GM18507 (cell line): Measurements from ENCODE around the gene THRA.

Source experiments
- DNase-seq: peaks from one replicate; pipeline ENCODE4 v3.0.0; 2011; ENCODE audit warnings: low read depth; ENCODE audit not compliant: insufficient read length; ENCODE audit errors: extremely low spot score
- FAIRE-seq: peaks from 2 replicates; lab custom pipeline; 2011; peaks lifted over from hg19 to GRCh38; lab: Jason Lieb, UNC

Gene THRA

DNA sequence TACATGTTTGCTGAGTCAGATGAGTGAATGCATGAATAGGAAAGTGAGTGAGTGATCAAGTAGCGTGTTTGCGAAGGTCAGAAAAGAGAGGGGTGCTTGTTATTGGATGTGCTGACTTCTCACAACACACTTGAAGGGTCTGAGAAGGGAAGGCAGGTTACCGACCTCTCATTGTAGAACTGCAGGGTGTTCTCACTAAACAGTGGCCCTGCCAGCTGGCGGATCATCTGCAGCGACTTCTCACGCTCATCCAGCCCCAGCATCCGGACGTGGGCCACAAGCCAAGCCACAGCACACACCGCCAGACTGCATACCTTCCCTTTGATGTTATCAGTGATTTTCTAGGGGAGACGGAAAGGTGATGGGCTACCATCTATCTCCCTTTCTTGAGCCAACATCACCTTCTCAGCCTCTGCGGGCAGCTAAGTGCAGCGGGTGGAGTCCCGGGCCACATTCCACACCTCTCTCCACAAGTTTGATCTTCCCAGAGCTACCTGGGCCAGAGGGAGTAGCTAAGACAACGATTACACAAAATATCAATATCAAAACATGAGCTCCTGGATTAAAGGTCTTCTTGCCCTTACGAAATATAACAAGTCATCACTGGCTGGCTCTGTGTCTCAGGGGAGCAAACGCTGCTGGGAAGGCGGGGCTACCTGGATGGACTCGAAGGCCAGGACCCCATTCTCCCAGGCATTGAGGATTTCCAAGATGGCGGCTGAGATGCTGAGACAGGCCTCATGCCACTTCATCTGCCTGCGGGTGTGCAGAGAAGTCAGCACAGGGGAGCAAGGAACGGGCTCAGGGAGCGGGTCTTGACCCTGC, 36.6 kb upstream of the THRA start:
- FAIRE-seq, result no peak
- DNase-seq, result no peak

DNA sequence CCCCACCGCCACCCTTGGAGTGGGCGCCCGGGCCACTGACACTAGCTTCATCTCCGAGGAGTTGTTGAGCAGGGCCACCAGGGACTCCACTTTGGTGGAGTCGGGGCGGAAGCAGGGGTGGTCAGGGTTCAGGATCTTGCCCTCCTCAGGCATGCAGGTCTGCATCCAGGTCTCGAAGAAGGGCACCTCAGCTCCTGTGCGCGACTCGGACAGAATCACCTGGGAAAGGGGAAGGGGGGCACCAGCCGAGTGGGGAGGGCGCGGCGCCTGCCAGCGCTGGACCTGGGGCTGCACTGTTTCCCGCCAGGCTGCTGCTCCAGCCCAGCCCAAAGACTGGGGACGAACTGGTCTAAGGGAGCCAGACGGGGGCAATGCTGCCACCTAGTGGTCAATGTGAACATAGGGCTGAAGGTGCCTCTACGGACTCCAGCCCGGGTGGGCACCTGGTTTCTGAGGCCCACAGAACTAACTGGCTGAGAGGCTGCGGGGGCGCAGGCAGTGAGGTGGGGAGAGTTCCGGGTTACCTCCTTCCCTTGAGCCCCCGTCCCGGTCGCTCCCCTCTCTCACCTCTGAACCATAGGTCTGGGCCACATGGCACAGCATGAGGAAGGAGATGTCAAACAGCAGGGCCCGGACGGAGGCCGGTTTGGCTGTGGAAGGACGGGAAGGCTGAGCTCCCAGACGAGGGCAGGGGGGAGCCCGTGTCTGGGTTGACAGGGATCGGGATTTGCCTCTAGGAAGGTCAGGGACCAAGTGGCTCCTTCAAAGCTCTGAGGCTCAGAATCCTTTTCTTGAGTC, 35.8 kb upstream of the THRA start:
- peak; percentile 78 for FAIRE-seq

DNA sequence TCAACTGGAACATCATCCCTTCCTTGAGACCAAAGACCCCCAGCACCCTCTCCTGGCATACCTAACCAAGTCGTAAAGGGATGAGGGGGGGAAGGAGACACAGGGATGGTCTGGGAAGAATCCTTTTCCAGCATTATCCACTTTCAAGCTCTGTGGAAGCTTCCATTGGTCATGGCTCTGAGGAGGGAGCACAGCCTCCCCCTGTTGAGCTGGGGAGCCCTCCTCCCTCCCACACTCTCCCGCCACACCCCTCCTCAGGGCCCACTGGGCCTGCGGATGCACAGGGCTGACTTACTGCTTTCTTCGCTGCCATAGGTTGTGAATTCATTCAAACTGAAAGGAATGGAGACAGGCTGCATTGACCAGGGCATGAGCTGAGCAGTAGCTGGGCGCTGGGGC, 35.2 kb upstream of the THRA start:
- FAIRE-seq (no peak), DNase-seq (no peak)

More for the DNA sequence above, 35.8 kb upstream of the THRA start:
- peak; percentile 74 for DNase-seq

DNA sequence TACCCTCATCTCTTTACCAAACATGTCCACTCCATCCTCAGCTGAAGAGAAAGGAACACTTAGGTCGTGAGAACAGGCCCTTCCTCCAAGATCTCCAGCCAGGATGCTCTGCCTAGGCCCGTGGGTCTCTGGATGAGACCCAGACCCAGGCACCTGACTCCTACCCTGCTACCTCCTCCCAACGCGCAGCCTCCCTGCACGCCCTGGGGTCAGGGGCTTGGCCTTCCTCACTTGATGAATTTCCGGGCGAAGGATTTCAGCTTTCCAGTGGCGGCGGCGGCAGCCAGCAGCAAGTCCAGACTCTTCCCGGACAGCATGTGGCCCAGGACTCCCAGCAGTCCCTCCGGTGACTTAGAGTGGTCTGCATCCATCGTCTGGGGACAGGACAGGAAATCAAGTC, 34.2 kb upstream of the THRA start:
- FAIRE-seq (no peak), DNase-seq (no peak)

DNA sequence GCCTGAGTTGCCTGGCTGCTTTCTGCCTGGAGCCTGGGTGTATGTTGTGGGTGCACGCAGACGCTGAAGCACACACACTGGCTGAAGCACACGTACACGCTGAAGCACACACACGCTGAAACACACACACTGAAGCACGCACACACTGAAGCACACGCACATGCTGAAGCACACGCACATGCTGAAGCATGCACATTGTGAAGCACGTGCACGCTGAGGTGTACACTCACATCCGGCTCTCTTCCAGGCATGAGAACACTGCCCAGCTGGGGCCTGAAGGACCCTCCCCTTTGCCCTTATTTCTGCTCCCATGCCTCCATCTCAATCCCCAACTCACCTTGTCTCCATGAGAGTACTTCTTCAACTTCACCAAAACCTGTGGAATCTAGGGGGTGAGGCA, 31.1 kb upstream of the THRA start:
- FAIRE-seq (no peak), DNase-seq (no peak)

DNA sequence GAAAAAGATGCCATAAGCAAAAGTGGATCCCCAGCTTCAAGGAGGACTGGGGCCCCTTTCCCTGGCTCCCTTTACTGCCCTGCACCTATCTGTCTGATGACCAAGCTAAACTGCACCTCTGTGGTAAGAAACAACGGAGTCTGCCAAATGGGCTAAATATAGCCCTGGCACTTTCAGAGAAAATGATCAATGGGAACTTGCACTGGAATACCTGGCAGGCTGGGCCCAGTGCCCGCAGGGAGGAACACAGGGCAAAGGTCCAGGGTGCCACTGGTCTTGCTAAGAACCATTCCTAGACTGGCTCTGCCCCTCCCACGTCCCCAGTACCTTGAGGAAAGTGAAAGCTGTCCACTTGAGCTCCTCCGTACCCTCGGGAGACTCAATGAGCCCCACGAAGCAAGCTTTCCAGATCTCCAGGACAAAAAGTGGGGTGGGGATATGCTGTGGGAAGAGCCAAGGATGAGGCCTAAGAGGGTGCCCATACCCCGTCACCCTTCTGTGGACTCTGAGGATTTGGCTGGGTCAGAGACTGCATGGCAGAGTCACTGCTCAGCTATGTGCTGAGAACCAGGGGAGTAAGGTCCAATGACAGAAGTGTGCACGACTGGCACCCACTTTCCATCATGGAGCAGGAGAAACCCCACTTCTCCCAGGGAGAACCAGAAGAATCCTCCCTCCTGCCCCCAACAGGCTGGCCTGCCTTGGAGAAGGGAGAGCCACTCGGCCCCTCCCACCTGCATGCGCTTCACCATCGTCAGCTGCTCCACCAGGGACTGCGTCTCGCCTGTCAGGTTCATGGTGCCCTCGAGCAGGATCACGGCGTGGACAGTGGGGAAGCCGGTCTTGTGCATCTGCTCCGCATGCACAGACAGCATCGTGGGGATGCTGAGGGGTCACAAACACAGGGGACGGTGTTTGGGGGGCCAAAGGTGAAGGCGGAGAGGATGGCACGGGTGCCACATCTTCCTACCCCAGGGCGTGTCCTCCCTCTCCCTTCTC, 30.1 kb upstream of the THRA start:
- DNase-seq, result no peak
- no peak for FAIRE-seq

DNA sequence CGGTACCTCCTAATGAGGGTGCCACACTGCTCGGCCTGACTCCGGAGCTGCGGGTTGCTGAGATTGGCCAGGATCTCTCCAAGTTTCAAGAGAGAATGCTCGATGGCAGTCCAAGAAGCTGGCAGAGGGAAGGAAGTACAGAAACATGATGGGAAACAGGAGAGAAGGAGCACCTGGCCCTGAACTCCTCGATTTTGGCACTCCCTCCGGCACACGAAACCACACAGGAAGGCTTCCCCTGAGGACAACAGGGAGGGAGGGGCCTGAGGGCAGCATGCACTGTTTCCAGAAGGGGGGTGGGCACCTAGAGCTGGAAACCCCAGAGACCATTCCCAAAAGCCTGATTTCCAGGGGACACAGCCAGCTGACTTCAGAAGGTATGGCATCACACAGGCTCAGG, 29.4 kb upstream of the THRA start:
- FAIRE-seq (no peak), DNase-seq (no peak)

DNA sequence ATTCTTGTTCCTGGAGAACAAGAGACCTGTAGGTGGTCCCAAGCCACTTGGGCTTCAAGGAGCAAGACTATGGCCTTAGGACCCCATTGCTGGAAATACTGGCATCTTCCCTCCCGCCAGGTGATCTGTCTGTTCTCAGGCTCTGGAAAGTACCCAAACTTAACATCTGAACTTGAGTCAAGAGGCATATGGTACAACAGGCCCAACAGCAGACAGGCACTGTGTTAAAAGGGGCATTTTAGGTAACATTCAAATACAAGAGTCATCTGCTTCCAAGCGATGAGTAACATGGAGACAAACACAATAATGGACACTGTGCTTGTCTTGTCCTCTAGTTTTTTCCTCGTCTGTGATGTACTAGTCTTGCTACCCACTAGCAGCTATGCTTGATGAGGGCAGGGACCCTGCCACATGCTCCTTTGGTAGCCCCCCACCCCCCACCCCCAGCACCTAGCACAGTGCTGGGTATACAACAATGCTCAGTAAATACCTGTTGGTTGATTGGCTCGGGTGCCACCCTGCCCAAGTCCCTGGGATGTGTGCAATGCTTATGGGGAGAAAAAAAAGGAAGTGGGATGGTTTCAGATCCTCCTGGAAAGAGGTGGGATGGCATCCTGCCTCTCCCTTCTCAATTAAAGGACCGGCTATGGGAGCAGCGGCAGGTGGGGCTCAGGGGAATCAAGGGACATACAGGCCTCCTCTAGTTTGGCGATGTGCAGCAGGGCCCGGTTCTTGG, 28.2 kb upstream of the THRA start:
- FAIRE-seq (no peak), DNase-seq (no peak)

DNA sequence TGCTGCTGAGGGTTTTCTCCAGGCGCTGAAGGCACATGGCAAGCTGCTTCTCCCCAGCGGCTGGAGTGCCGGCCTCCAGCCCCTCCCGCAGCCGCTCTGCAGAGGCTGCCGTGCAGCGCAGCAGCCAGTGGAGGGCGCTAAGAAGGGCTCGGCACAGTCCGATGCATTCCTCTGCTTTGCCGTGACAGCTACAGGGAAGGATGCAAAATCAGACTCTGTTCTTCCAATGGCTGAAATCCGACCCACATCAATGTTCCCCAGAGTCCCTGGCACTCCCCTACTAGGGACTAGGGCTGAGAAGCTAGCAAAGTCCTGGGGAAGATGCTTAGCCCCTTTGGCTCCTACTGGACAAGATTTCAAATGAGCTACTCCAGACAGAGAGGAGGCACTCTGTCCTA, 27.6 kb upstream of the THRA start:
- no peak for FAIRE-seq
- no peak for DNase-seq

DNA sequence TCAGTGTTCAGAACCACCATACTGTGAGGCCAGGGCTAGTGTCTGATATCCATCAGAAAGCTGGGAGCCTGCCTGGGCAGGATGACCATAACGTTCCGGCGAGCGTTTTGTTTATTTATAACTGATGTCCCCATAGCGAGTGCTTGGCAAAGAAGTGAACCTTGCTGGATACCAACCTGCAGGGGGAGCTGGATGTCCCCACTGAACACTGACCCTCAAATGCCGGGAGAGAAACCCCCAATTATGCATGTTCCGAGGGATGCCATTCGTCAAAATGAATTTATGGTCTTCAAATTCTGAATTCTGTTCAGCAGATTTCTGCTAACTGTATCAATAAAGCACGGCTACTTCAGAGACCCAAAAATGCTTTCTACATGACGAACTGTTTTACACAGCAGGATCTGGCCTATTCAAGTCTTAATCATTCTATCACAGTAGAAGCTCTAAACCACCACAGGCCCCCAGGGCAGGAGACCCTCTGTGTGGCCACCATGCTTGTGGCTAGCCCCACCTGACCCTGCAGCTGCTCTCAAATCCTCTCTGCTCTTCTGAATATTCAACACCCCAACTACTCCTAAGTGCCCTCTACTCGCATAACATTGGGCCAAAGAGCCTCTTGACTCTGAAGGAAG, 23.8 kb upstream of the THRA start:
- DNase-seq, result no peak
- FAIRE-seq, result no peak

DNA sequence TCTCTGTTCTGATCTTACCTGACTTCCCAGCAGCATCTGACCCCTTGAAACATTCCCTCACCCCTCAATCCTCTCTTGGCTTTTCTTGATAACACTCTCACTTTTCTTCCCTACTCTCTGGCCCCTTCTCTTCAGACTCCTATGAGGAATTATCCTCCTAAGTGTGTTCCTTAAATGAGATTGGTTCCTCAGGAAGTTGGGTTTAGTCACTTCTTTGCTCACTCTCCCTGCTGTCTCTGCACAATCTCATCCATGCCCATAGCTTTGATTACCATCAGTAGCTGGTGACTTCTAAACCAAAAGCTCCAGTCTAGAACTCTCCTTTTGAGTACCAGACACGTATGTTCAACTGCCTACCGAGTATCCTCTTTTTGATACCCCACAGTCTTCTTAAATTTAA, 21.6 kb upstream of the THRA start:
- DNase-seq (no peak), FAIRE-seq (no peak)

DNA sequence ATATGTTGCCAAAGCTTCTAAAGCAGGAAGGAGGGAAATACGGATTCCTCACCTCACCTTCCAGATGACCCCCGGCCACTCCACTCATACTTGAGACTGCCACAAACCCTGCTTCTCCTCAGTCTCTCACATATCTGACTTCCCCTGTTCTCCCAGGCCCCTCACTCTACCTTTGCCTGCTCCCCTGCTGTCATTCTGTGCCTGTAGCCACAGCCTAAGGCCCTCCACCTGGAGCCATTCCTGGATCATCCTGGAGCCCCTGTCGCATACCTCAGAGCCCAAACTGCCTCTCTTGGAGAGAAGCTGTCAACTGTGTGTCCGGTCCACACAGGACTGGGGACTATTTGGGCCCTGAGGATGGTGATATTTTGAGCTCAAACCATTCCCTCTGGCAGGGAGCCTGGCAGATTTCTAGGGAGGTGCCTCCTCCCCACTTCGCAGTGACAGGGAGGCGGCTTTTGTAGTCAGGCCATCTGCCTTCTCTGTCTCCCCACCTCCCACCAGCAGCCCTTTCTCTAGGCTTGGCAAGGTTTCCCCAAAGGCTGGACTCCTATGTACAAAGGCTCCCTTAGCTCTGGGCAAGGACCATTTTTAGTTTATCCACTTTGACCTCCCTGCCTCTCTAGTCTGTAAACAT, 6.3 kb upstream of the THRA start:
- FAIRE-seq (no peak), DNase-seq (no peak)

DNA sequence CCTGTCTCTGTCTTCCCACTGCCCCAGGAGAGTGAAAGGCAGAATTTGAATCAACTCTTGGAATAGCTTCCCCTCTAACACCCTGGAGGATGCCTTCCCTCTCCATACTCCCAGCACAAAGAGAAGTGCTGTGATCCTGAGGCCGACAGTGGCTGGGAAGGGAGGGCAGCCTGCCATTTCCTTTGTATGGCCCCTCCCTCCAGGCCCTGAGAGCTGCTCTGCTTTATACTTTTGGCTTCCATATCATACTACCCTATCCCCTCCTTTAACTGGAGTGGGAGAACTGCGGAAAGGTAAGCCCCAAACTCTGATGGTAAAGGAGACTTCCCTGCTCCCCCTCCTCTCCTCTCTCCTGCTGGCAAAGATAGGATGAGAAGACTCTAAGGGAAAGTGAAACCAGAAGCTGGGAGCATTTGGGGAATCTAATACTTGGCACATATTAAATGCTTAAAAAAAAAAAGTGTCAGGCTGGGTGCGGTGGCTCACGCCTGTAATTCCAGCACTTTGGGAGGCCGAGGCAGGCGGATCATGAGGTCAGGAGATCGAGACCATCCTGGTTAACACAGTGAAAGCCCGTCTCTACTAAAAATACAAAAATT, 4.5 kb upstream of the THRA start:
- DNase-seq (no peak), FAIRE-seq (no peak)

DNA sequence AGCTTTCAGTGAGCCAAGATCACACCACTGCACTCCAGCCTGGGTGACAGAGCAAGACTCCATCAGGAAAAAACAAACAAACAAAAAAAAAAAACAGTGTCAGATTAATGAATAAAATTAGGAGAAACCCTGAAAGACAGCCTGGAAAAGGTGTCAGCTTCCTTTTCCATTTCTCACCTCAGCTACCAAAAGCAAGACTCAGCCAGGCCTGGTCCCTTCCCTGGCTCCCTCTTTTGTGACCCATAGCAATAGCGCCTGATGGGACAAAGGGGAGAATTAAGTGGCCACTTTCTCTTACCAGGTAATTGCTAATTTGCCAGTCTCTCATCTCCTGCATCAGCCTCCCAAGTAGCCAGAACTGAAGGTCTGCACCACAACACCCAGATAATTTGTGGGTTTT, 3.9 kb upstream of the THRA start:
- FAIRE-seq (no peak), DNase-seq (no peak)

DNA sequence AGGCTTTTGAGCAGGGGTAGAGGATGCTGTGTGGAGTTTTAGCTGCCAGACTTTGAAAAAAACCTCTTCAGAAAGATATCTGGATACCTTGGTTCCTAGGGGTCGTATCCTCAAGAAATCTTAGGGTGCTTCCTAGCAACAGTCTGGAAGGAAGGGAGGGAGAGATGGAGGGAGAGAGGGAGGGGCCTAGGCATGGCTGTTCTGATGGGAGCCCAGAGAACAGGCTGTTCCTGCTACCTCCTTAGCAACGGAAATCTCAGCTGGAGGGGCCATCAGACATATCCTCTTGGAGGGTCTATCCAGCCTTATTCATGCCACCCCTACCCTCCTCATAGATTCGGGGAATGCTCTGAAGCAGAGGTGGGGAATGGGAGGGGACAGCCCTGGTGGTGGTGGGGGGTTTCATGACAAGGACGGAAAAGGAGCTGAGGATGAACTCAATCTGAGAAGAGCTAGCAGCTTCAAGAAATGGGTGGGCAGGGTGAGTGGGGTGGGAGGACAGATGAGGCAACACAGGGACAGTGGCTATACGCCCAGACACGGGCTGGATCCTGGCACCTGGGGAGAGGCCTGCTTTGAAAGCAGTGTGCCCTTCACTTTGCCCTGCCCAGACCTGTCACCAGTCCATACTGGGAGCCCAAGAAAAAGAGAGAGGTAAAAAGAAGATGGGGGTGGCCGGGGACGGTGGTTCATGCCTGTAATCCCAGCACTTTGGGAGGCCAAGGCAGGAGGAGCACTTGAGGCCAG, 2.9 kb upstream of the THRA start:
- FAIRE-seq, result no peak
- no peak for DNase-seq

DNA sequence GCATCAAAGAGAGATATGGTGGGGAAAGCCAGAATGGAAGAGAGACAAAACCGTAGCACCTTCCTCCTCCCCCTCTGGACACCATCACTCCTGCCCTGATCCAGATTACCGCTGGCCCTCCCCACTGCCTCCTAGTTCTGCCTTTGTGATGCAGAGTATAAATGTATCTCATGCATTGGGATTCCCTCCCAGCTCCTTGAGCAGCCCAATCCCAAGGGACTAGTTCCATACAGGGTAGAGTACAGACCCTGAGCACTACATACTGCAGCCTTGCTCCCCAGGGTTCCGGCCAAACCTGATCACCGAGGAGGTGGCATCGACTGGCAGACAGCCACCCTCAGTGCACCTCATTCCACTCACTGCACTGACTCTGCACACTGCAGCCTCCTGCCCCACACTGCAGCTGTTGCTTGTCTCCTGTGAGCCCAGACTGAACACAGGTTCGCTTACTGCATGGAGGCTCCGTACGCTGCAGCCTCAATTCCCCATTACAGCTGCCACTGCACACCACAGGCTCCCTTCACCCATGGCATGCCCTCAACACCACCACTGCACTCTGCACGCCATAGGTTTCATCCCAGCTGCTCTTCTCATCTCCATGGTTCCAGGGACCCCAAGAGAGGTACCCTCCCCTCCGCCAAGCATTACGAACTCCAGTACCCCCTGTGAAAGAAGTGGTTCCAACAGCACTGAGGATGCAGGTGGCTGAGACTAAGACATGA, 1.7 kb upstream of the THRA start:
- no peak for FAIRE-seq
- no peak for DNase-seq

DNA sequence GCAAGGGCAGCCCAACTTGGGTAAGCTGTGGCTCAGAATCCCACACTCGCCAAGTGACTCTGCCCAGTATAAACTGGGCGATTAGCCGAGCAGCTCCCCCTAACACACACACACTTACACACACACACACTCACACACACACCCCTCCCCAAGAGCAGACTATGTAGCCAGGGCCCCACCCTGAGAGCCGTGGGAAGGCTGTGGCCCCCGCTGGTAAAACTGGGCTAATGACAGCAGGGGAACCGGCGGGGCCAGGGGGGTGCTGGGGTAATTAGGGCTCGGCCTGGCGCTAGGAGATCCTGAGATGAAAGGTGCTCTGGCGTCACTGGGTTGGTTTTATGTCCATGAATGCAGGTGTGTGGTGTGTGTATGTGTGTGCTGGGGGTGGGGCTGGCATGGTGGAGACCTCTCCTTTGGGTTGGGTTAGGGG, 1.1 kb upstream of the THRA start:
- FAIRE-seq (no peak), DNase-seq (no peak)
